Heart left ventricle (tissue), 16 donors: ENCODE results near the gene GPR153. TPM values are rescaled to one million over a fixed set of nuclear protein-coding genes. Genes with fewer than 3 reads are reported as not detected.
A peak's percentile ranks its signal among the peaks of the same experiment; 100 is the strongest.

ENCODE experiments used
- ATAC-seq, 4 donors: fragments of 200-7000 bp; cut with Tn5 transposase; one replicate each; pipeline ENCODE4 v1.9.1; 2020 to 2022; ENCODE audit warnings: moderate library complexity in 4 of 4, mild to moderate bottlenecking in 3 of 4, moderate number of reproducible peaks in 1 of 4
- DNase-seq, 5 donors: peaks; one replicate each; pipeline ENCODE4 v3.0.0-alpha.2; 2020
- H3K27ac ChIP-seq, 12 donors: fragments of 200-600 bp; sonication (generic) in 4 of 12; one replicate each; pipeline versions ENCODE4 v1.5.0 to v1.8.0; 2016 to 2022; ENCODE audit warnings: mild to moderate bottlenecking in 2 of 12
- H3K27me3 ChIP-seq, 9 donors: fragments of 200-600 bp; sonication (generic) in 2 of 9; one replicate each; pipeline versions ENCODE4 v1.5.1 to v1.8.0; 2016 to 2022; ENCODE audit warnings: mild to moderate bottlenecking in 3 of 9
- H3K36me3 ChIP-seq, 9 donors: fragments of 200-600 bp; sonication (generic) in 2 of 9; one replicate each; pipeline versions ENCODE4 v1.5.0 to v1.8.0; 2018 to 2022; ENCODE audit warnings: mild to moderate bottlenecking in 2 of 9
- H3K4me1 ChIP-seq, 12 donors: fragments of 200-600 bp; sonication (generic) in 4 of 12; one replicate each; pipeline versions ENCODE4 v1.5.0 to v1.8.0; 2016 to 2022; ENCODE audit warnings: mild to moderate bottlenecking in 3 of 12
- H3K4me3 ChIP-seq, 12 donors: fragments of 200-600 bp; sonication (generic) in 4 of 12; one replicate each; pipeline versions ENCODE4 v1.5.0 to v1.8.0; 2017 to 2022; ENCODE audit warnings: mild to moderate bottlenecking in 9 of 12, moderate library complexity in 4 of 12
- H3K9me3 ChIP-seq, 12 donors: fragments of 200-600 bp; sonication (generic) in 4 of 12; one replicate each; pipeline versions ENCODE4 v1.5.0 to v1.8.0; 2016 to 2022; ENCODE audit warnings: mild to moderate bottlenecking in 1 of 12
- POLR2A ChIP-seq, 2 donors: fragments of 450-650 bp; IDR thresholded peaks; one replicate each; pipeline ENCODE4 v1.6.1; 2017; ENCODE audit warnings: antibody characterized with exemption in 2 of 2, mild to moderate bottlenecking in 2 of 2, moderate library complexity in 2 of 2
- WGBS, 4 donors: extraction: QIAGEN DNeasy Blood & Tissue Kit in 2 of 4; methylation state at CpG; one replicate each; pipeline versions ENCODE4 v1.1.5 to v1.1.7; 2013 to 2018; 5-methylcytosine and 5-hydroxymethylcytosine counted together
- intact Hi-C, 10 donors: fragments of 100-400 bp; cut with DNase I; formaldehyde crosslinking; loops; one replicate each; pipeline versions ENCODE4 v1.11.1 to v1.14.2; 2022
- polyA plus RNA-seq, 2 donors: library from polyadenylated mRNA; stranded (reverse); fragments of 200-250 nt; gene quantifications; one replicate each; pipeline ENCODE4 v1.2.3, GENCODE V29; 2013
- total RNA-seq, 9 donors: library from RNA; depleted of rRNA in 2 of 9; stranded (reverse); fragments of >200 nt in 2 of 9; fragmentation: NEBNext Ultra II Directional in 3 of 9; extraction: Animal tissue kit (Norgen Biotek cat#: 25700) in 3 of 9; gene quantifications; one replicate each; pipeline versions ENCODE4 v1.1.0 to v1.2.4, GENCODE V29; 2016 to 2023
- TF ChIP-seq, protein P1 (sequence below), 12 donors: fragments of 200-600 bp; sonication (generic) in 4 of 12; IDR thresholded peaks; one replicate each; pipeline versions ENCODE4 v1.5.0 to v1.8.0; 2018 to 2022; ENCODE audit warnings: antibody characterized with exemption in 12 of 12, mild to moderate bottlenecking in 5 of 12
- donor health status: ischemic (EF 13 %, LVEDD 7.1; RV severe dilation, severe dysfunction).
- donor health status: healthy with polysubstance abuse.
- donor health status: DM: no; HTN: yes; CAD: no.
- donor health status: DM: no; HTN: no; CAD: no.
- donor health status: ischemic (EF 25% LVEDD 6.9; RV normal size, moderate dysfunction).
- donor health status: ischemic (EF 25% LVEDD 5.7; RV mildly dilated, moderate dysfunction).
- donor health status: healthy.
- donor health status: DM: yes; HTN: yes; CAD: no.
- donor health status: ischemic (EF 35%, LVEDD 5.7; RV mildly dilated, moderate dysfunction).
- donor health status: nonischemic (EF 11% LVEDD 7.7; RV severe dilation, severe dysfunction).
- donor health status: DM: yes; HTN: yes; CAD: no.
- donor health status: PGD.
- donor health status: ischemic (EF 29% LVEDD 5.4; RV normal size, mild dysfunction).
- donor health status: nonischemic (EF 23%, LVEDD 6.1; RV moderate dilation, normal function).

The GPR153 gene
- total and polyA plus RNA-seq, 11 donors, result 2.7 to 30.0 (median 4.7) TPM

DNA sequence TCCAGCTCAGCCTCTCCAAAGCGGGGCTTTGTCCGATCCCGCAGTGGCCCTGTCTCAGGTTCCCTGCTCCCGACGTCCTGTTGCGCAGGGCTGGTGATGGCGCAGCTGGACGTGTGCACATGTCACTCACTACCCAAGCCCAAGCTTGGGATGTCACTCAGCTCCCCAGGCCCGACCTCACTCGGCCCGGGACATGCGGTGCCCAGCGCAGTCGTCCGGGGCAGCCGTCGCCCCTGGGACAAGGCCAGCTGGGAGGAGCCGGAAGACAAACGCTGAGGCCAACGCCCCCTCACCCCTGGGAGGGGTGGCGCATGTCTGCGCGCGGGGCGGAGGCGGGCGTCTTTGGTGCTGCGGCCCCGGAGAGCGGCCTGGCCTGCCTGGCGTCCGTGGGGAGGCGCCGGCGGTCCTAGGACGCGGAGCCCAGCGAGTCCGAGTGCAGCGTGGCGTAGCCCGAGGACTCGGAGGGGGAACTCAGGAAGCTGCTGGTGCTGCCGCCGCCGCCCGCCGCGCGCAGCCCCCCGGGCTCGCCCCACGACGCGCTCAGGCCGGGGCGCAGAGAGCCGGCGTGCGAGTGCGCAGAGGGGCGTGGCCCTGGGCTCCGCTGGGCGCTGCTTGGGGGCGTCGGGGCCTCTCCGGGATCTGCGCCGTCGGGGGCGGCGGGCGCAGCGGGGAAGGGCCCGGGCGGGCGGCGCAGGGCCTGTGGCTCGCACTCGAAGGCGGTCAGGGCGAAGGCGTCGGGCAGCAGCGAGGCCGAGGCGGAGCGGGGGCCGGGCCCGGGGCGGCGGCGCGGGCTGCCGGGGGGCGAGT, 11.8 kb downstream of the GPR153 start:
- peaks cover 0 to 40% (median 17%) of the 10 kb centered on the region in 12 donors for H3K4me1 ChIP-seq
- peak overlapping the region in 7 of 12 donors; percentile 7 to 39 (median 25) for H3K4me3 ChIP-seq
- no peaks in the 10 kb centered on the region for H3K9me3 ChIP-seq
- DNase-seq, result peak in 3 of 5 donors; percentile 52 to 55 (median 53)
- WGBS, 4 donors, result 4 to 8% (median 5%) methylated on average over 35 to 96 of the region's 96 CpGs
- H3K36me3 ChIP-seq, result peaks cover 0 to 4% (median 0%) of the 10 kb centered on the region in 9 donors
- H3K27ac ChIP-seq, result no peak overlapping the region
- intact Hi-C loops, result loop anchor here in 8 of 10 donors (2.0 to 10.0 kb wide), 10 partner anchors 33 to 207 kb away; no protein-coding TSS in a partner anchor
- TF ChIP-seq, protein P1, sequence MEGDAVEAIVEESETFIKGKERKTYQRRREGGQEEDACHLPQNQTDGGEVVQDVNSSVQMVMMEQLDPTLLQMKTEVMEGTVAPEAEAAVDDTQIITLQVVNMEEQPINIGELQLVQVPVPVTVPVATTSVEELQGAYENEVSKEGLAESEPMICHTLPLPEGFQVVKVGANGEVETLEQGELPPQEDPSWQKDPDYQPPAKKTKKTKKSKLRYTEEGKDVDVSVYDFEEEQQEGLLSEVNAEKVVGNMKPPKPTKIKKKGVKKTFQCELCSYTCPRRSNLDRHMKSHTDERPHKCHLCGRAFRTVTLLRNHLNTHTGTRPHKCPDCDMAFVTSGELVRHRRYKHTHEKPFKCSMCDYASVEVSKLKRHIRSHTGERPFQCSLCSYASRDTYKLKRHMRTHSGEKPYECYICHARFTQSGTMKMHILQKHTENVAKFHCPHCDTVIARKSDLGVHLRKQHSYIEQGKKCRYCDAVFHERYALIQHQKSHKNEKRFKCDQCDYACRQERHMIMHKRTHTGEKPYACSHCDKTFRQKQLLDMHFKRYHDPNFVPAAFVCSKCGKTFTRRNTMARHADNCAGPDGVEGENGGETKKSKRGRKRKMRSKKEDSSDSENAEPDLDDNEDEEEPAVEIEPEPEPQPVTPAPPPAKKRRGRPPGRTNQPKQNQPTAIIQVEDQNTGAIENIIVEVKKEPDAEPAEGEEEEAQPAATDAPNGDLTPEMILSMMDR (IDR thresholded peaks at IDR 0.05), result peak in 3 of 12 donors; percentile 11 to 16 (median 12)
- TF ChIP-seq POLR2A (IDR thresholded peaks at IDR 0.05), result no peak
- peaks cover 12 to 79% (median 47%) of the 10 kb centered on the region in 9 donors for H3K27me3 ChIP-seq
- peak in 3 of 4 donors; percentile 13 to 21 (median 16) for ATAC-seq

DNA sequence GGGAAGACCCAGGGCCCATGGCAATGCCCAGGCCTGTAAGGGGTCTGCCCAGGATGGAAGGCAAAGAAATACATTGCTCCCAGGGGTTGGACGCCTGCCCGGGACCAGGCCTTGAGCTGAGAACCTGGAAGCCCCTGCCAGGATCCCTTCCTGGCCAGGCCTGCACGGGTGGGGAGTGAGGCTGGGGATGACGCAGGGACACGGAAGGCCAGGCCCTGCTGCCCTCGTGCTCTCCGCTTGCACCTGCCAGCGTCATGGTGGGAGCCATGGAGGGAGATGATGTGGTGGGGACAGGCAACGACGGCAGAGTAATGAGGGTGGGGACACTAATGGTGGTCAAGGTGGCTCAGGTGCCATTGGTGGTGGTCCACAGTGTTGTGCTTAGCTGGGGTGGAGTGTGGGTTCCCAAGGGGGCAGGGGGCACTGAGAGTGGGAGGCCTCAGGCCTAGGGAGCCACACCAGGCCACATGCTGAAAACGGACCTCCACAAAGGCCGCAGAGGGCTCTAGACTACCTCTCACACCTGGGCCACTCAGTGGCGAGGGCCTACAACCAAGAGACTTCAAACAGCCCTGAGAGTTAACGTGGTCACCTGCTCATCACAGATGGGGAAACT, 12.6 kb downstream of the GPR153 start:
- TF ChIP-seq, protein P1 (IDR thresholded peaks at IDR 0.05), result no peak
- no peak for TF ChIP-seq POLR2A (IDR thresholded peaks at IDR 0.05)
- intact Hi-C loops, result loop anchor here in 8 of 10 donors (2.0 to 10.0 kb wide), 10 partner anchors 34 to 206 kb away; no protein-coding TSS in a partner anchor
- Histone ChIP-seq H3K4me1 (peaks cover 0 to 40% (median 17%) of the 10 kb centered on the region in 12 donors), H3K9me3 (no peaks in the 10 kb centered on the region), H3K27ac (no peak overlapping the region), H3K36me3 (no peaks in the 10 kb centered on the region), H3K4me3 (no peak overlapping the region), H3K27me3 (peaks cover 16 to 88% (median 55%) of the 10 kb centered on the region in 9 donors)
- no peak for ATAC-seq
- DNase-seq, result no peak
- 70 to 77% (median 76%) methylated on average over 8 to 14 of the region's 14 CpGs for WGBS, 4 donors

DNA sequence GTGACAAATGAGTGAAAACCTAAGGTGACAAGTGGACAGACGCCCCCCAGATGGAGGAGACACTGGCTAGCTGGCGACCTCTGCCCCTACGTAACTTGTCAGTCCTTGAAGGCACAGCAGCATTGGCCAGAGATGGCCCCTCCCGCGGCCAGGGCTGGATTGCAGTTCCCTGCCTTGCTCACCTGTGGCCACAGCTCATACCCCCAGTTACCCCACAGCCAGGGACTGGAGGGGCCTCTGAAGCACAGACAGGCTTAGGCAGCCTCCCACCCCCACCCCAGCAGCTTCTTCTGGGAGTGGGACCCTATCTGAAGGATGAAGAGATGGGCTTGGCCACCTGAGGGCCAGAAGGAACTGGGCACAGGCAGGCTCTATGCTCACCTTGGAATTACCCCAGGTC, 13.2 kb downstream of the GPR153 start:
- Histone ChIP-seq H3K9me3 (no peaks in the 10 kb centered on the region), H3K4me1 (peaks cover 0 to 41% (median 18%) of the 10 kb centered on the region in 12 donors), H3K27me3 (peaks cover 22 to 94% (median 62%) of the 10 kb centered on the region in 9 donors), H3K36me3 (no peaks in the 10 kb centered on the region), H3K27ac (no peak overlapping the region), H3K4me3 (no peak overlapping the region)
- TF ChIP-seq, protein P1 (IDR thresholded peaks at IDR 0.05), result no peak
- TF ChIP-seq POLR2A (IDR thresholded peaks at IDR 0.05), result no peak
- no peak for ATAC-seq
- no peak for DNase-seq
- WGBS, 4 donors, result 44 to 81% (median 65%) methylated on average over 5 of the region's 5 CpGs
- intact Hi-C loops, result loop anchor here (2.0 to 10.0 kb wide), 13 partner anchors 33 to 205 kb away; no protein-coding TSS in a partner anchor
